ENCODE measurements around the gene HAGHL.
A peak's percentile ranks its signal among the peaks of the same experiment; 100 is the strongest.

Gene HAGHL

DNA sequence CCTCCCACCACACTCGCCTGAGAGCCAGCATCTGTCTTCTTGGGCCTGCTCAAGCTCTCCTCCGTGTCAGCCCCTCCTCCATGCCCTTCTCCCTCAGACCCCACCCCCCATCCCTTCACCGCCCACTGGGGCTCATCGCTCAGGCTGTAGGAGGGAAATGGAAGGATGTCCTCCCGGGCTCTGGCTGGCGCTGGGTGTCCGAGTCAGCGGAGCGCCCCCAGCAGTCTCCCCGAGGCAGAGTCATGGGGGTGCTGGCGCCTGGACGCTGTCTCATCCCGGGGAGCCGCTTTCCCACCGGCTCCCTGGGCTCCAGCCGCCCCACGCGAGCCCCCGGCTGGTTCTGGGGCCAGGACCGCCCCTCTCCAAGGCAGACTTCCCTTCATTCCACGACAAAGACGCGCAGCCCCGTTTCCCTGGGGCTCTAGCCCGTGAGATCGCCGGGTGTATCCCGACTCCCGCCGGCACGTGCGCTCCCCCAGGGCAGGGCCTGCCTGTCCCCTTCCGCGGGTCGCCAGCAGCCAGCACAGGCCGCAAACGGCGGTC lies 6.4 kb upstream of the HAGHL start (continued):
- TF ChIP-seq ZNF10 (tag by site-specific recombination; IDR thresholded peaks at IDR 0.05) (no peak), ZNF596 (tag by site-specific recombination; IDR thresholded peaks at IDR 0.05) (no peak), ZNF548 (tag by site-specific recombination; IDR thresholded peaks at IDR 0.05) (no peak), ZNF747 (tag by site-specific recombination; IDR thresholded peaks at IDR 0.05) (no peak), ZNF292 (tag by site-specific recombination; IDR thresholded peaks at IDR 0.05; ENCODE audit: borderline replicate concordance, low read depth) (no peak), ZNF585B (tag by site-specific recombination; IDR thresholded peaks at IDR 0.05) (no peak), ZNF530 (tag by site-specific recombination; IDR thresholded peaks at IDR 0.05; ENCODE audit: low read depth) (no peak), ZFP69B (tag by site-specific recombination; IDR thresholded peaks at IDR 0.05) (0 out of 2 replicates have a peak, but pooled peaks have one; percentile 14), ZNF624 (tag by site-specific recombination; IDR thresholded peaks at IDR 0.05) (no peak), SP7 (tag by site-specific recombination; IDR thresholded peaks at IDR 0.05) (0 out of 2 replicates have a peak, but pooled peaks have one; percentile 61), ZNF600 (tag by site-specific recombination; IDR thresholded peaks at IDR 0.05) (peak; percentile 88), MYNN (tag by site-specific recombination; IDR thresholded peaks at IDR 0.05; ENCODE audit: borderline replicate concordance) (no peak), ZNF791 (tag by site-specific recombination; IDR thresholded peaks at IDR 0.05) (no peak), ZNF341 (tag by site-specific recombination; IDR thresholded peaks at IDR 0.05; ENCODE audit: low read depth) (peak; percentile 88), ZBTB20 (tag by site-specific recombination; IDR thresholded peaks at IDR 0.05) (peak; percentile 91)
- TF ChIP-seq, protein P1, sequence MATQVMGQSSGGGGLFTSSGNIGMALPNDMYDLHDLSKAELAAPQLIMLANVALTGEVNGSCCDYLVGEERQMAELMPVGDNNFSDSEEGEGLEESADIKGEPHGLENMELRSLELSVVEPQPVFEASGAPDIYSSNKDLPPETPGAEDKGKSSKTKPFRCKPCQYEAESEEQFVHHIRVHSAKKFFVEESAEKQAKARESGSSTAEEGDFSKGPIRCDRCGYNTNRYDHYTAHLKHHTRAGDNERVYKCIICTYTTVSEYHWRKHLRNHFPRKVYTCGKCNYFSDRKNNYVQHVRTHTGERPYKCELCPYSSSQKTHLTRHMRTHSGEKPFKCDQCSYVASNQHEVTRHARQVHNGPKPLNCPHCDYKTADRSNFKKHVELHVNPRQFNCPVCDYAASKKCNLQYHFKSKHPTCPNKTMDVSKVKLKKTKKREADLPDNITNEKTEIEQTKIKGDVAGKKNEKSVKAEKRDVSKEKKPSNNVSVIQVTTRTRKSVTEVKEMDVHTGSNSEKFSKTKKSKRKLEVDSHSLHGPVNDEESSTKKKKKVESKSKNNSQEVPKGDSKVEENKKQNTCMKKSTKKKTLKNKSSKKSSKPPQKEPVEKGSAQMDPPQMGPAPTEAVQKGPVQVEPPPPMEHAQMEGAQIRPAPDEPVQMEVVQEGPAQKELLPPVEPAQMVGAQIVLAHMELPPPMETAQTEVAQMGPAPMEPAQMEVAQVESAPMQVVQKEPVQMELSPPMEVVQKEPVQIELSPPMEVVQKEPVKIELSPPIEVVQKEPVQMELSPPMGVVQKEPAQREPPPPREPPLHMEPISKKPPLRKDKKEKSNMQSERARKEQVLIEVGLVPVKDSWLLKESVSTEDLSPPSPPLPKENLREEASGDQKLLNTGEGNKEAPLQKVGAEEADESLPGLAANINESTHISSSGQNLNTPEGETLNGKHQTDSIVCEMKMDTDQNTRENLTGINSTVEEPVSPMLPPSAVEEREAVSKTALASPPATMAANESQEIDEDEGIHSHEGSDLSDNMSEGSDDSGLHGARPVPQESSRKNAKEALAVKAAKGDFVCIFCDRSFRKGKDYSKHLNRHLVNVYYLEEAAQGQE (tag by site-specific recombination; IDR thresholded peaks at IDR 0.05) = peak; percentile 44; the same call in 1 of the 2 replicates
- TF ChIP-seq, protein P2, sequence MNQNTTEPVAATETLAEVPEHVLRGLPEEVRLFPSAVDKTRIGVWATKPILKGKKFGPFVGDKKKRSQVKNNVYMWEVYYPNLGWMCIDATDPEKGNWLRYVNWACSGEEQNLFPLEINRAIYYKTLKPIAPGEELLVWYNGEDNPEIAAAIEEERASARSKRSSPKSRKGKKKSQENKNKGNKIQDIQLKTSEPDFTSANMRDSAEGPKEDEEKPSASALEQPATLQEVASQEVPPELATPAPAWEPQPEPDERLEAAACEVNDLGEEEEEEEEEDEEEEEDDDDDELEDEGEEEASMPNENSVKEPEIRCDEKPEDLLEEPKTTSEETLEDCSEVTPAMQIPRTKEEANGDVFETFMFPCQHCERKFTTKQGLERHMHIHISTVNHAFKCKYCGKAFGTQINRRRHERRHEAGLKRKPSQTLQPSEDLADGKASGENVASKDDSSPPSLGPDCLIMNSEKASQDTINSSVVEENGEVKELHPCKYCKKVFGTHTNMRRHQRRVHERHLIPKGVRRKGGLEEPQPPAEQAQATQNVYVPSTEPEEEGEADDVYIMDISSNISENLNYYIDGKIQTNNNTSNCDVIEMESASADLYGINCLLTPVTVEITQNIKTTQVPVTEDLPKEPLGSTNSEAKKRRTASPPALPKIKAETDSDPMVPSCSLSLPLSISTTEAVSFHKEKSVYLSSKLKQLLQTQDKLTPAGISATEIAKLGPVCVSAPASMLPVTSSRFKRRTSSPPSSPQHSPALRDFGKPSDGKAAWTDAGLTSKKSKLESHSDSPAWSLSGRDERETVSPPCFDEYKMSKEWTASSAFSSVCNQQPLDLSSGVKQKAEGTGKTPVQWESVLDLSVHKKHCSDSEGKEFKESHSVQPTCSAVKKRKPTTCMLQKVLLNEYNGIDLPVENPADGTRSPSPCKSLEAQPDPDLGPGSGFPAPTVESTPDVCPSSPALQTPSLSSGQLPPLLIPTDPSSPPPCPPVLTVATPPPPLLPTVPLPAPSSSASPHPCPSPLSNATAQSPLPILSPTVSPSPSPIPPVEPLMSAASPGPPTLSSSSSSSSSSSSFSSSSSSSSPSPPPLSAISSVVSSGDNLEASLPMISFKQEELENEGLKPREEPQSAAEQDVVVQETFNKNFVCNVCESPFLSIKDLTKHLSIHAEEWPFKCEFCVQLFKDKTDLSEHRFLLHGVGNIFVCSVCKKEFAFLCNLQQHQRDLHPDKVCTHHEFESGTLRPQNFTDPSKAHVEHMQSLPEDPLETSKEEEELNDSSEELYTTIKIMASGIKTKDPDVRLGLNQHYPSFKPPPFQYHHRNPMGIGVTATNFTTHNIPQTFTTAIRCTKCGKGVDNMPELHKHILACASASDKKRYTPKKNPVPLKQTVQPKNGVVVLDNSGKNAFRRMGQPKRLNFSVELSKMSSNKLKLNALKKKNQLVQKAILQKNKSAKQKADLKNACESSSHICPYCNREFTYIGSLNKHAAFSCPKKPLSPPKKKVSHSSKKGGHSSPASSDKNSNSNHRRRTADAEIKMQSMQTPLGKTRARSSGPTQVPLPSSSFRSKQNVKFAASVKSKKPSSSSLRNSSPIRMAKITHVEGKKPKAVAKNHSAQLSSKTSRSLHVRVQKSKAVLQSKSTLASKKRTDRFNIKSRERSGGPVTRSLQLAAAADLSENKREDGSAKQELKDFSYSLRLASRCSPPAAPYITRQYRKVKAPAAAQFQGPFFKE (tag by site-specific recombination; IDR thresholded peaks at IDR 0.05; ENCODE audit: borderline replicate concordance) = no peak
- TF ChIP-seq, protein P3, sequence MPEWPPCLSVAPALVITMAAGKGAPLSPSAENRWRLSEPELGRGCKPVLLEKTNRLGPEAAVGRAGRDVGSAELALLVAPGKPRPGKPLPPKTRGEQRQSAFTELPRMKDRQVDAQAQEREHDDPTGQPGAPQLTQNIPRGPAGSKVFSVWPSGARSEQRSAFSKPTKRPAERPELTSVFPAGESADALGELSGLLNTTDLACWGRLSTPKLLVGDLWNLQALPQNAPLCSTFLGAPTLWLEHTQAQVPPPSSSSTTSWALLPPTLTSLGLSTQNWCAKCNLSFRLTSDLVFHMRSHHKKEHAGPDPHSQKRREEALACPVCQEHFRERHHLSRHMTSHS (tag by site-specific recombination; IDR thresholded peaks at IDR 0.05) = no peak
- TF ChIP-seq, protein P4, sequence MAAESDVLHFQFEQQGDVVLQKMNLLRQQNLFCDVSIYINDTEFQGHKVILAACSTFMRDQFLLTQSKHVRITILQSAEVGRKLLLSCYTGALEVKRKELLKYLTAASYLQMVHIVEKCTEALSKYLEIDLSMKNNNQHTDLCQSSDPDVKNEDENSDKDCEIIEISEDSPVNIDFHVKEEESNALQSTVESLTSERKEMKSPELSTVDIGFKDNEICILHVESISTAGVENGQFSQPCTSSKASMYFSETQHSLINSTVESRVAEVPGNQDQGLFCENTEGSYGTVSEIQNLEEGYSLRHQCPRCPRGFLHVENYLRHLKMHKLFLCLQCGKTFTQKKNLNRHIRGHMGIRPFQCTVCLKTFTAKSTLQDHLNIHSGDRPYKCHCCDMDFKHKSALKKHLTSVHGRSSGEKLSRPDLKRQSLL (tag by site-specific recombination; IDR thresholded peaks at IDR 0.05) = peak; percentile 69
- TF ChIP-seq, protein P5, sequence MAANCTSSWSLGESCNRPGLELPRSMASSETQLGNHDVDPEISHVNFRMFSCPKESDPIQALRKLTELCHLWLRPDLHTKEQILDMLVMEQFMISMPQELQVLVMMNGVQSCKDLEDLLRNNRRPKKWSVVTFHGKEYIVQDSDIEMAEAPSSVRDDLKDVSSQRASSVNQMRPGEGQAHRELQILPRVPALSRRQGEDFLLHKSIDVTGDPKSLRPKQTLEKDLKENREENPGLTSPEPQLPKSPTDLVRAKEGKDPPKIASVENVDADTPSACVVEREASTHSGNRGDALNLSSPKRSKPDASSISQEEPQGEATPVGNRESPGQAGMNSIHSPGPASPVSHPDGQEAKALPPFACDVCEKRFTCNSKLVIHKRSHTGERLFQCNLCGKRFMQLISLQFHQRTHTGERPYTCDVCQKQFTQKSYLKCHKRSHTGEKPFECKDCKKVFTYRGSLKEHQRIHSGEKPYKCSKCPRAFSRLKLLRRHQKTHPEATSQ (tag by site-specific recombination; IDR thresholded peaks at IDR 0.05) = no peak; the same call in 1 of the 2 replicates
- TF ChIP-seq, protein P6, sequence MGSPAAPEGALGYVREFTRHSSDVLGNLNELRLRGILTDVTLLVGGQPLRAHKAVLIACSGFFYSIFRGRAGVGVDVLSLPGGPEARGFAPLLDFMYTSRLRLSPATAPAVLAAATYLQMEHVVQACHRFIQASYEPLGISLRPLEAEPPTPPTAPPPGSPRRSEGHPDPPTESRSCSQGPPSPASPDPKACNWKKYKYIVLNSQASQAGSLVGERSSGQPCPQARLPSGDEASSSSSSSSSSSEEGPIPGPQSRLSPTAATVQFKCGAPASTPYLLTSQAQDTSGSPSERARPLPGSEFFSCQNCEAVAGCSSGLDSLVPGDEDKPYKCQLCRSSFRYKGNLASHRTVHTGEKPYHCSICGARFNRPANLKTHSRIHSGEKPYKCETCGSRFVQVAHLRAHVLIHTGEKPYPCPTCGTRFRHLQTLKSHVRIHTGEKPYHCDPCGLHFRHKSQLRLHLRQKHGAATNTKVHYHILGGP (tag by site-specific recombination; IDR thresholded peaks at IDR 0.05) = no peak
- TF ChIP-seq, protein P7, sequence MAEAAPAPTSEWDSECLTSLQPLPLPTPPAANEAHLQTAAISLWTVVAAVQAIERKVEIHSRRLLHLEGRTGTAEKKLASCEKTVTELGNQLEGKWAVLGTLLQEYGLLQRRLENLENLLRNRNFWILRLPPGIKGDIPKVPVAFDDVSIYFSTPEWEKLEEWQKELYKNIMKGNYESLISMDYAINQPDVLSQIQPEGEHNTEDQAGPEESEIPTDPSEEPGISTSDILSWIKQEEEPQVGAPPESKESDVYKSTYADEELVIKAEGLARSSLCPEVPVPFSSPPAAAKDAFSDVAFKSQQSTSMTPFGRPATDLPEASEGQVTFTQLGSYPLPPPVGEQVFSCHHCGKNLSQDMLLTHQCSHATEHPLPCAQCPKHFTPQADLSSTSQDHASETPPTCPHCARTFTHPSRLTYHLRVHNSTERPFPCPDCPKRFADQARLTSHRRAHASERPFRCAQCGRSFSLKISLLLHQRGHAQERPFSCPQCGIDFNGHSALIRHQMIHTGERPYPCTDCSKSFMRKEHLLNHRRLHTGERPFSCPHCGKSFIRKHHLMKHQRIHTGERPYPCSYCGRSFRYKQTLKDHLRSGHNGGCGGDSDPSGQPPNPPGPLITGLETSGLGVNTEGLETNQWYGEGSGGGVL (tag by site-specific recombination; IDR thresholded peaks at IDR 0.05) = 0 out of 2 replicates have a peak, but pooled peaks have one; percentile 17

Measured in HEK293 (cell line).